ENCODE data around the gene TAF3. TPM values are rescaled to one million over a fixed set of nuclear protein-coding genes. Genes with fewer than 3 reads are reported as not detected.

Gene TAF3
- total RNA-seq, 1 experiment from 2014 or later, result 5.5 TPM

DNA sequence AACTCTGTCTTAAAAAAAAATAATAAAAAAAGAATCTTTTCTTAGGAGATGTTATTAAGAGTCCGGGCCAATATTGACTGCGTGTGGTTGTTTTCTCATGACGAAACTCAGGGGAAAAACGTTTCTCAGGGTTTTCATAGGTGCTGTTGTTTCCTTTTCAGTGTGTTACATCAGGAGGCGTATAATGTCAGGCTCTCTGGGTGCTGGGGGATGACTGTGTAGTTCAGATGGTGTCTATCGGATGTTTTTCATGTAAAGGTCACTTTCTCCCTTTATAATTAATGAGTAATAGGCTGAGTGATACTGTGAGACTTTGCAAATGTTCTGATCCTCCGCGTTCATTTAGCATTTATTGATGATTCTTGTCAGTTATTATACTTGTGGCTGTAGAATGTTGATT, 84.1 kb downstream of the TAF3 start:
- no peak for ATAC-seq
- Histone ChIP-seq H3K9me3 (ENCODE audit: control insufficient read depth, insufficient read depth, low read depth, low read length) (no peaks in the 10 kb centered on the region), H3K27me3 (ENCODE audit: control insufficient read depth, insufficient read depth, low read length) (no peaks in the 10 kb centered on the region), H3K4me3 (ENCODE audit: low read depth in 2 of 2, low read length in 2 of 2) (no peak overlapping the region), H3K27ac (ENCODE audit: low read length) (no peak overlapping the region), H3K36me3 (ENCODE audit: control insufficient read depth, insufficient read depth, low read length) (no peaks in the 10 kb centered on the region), H3K4me1 (ENCODE audit: control insufficient read depth, insufficient read depth, low read length) (no peaks in the 10 kb centered on the region)
- DNase-seq (ENCODE audit: low read depth, low spot score), result no peak
- no TSS peak for BruUV-seq (replicated peaks)
- ChIA-PET POLR2A (no interaction called here), CTCF (no interaction called here)
- TF ChIP-seq TCF7L2 (IDR thresholded peaks at IDR 0.05; ENCODE audit: low read depth, low read length) (no peak), POLR2AphosphoS5 (IDR thresholded peaks at IDR 0.05; ENCODE audit: low read depth, low read length) (no peak), SIN3A (IDR thresholded peaks at IDR 0.05; ENCODE audit: borderline replicate concordance, insufficient read depth, low read depth, low read length) (no peak)
- TF ChIP-seq, protein P1, sequence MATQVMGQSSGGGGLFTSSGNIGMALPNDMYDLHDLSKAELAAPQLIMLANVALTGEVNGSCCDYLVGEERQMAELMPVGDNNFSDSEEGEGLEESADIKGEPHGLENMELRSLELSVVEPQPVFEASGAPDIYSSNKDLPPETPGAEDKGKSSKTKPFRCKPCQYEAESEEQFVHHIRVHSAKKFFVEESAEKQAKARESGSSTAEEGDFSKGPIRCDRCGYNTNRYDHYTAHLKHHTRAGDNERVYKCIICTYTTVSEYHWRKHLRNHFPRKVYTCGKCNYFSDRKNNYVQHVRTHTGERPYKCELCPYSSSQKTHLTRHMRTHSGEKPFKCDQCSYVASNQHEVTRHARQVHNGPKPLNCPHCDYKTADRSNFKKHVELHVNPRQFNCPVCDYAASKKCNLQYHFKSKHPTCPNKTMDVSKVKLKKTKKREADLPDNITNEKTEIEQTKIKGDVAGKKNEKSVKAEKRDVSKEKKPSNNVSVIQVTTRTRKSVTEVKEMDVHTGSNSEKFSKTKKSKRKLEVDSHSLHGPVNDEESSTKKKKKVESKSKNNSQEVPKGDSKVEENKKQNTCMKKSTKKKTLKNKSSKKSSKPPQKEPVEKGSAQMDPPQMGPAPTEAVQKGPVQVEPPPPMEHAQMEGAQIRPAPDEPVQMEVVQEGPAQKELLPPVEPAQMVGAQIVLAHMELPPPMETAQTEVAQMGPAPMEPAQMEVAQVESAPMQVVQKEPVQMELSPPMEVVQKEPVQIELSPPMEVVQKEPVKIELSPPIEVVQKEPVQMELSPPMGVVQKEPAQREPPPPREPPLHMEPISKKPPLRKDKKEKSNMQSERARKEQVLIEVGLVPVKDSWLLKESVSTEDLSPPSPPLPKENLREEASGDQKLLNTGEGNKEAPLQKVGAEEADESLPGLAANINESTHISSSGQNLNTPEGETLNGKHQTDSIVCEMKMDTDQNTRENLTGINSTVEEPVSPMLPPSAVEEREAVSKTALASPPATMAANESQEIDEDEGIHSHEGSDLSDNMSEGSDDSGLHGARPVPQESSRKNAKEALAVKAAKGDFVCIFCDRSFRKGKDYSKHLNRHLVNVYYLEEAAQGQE (IDR thresholded peaks at IDR 0.05; ENCODE audit: insufficient read depth in 1 of 2, low read depth in 2 of 2, low read length in 1 of 2), result no peak
- TF ChIP-seq, protein P2, sequence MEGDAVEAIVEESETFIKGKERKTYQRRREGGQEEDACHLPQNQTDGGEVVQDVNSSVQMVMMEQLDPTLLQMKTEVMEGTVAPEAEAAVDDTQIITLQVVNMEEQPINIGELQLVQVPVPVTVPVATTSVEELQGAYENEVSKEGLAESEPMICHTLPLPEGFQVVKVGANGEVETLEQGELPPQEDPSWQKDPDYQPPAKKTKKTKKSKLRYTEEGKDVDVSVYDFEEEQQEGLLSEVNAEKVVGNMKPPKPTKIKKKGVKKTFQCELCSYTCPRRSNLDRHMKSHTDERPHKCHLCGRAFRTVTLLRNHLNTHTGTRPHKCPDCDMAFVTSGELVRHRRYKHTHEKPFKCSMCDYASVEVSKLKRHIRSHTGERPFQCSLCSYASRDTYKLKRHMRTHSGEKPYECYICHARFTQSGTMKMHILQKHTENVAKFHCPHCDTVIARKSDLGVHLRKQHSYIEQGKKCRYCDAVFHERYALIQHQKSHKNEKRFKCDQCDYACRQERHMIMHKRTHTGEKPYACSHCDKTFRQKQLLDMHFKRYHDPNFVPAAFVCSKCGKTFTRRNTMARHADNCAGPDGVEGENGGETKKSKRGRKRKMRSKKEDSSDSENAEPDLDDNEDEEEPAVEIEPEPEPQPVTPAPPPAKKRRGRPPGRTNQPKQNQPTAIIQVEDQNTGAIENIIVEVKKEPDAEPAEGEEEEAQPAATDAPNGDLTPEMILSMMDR (IDR thresholded peaks at IDR 0.05), result no peak
- in situ Hi-C loops (cut with HindIII; ENCODE audit: low pct_unique_long_range_greater_than_20kb, low sequenced_read_pairs), result no loop called here
- intact Hi-C loops (cut with micrococcal nuclease; ENCODE audit: unreplicated experiment), result no loop called here

DNA sequence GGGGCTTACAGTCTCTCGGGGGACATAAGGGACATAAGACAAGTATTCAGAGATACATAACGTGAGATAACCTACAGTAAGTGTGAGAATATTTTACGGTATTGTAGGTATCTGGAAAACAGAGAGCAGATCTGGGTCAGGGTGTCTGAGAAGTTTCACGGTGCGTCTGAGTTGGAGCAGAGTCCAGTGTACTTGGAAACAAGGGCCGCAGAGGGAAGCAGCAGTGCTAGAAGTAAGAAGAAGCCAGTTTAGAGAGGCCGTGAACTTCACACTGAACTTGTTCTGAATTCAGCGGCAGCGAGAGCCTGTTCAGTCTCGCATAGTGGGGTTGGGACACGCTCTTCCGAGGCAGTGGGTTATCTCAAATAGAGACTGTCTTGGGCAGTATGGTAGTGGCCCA, 85.5 kb downstream of the TAF3 start:
- Histone ChIP-seq H3K27me3 (ENCODE audit: control insufficient read depth, insufficient read depth, low read length) (no peaks in the 10 kb centered on the region), H3K9me3 (ENCODE audit: control insufficient read depth, insufficient read depth, low read depth, low read length) (no peaks in the 10 kb centered on the region), H3K27ac (ENCODE audit: low read length) (no peak overlapping the region), H3K36me3 (ENCODE audit: control insufficient read depth, insufficient read depth, low read length) (no peaks in the 10 kb centered on the region), H3K4me3 (ENCODE audit: low read depth in 2 of 2, low read length in 2 of 2) (no peak overlapping the region), H3K4me1 (ENCODE audit: control insufficient read depth, insufficient read depth, low read length) (no peaks in the 10 kb centered on the region)
- CTCF ChIA-PET, result no interaction called here
- intact Hi-C loops (cut with micrococcal nuclease; ENCODE audit: unreplicated experiment), result no loop called here
- in situ Hi-C loops (cut with HindIII; ENCODE audit: low pct_unique_long_range_greater_than_20kb, low sequenced_read_pairs), result no loop called here
- TF ChIP-seq SIN3A (IDR thresholded peaks at IDR 0.05; ENCODE audit: borderline replicate concordance, insufficient read depth, low read depth, low read length), result no peak
- TF ChIP-seq, protein P1 (IDR thresholded peaks at IDR 0.05; ENCODE audit: insufficient read depth in 1 of 2, low read depth in 2 of 2, low read length in 1 of 2), result no peak
- TF ChIP-seq, protein P2 (IDR thresholded peaks at IDR 0.05), result no peak
- no peak for TF ChIP-seq TCF7L2 (IDR thresholded peaks at IDR 0.05; ENCODE audit: low read depth, low read length)
- TF ChIP-seq POLR2AphosphoS5 (IDR thresholded peaks at IDR 0.05; ENCODE audit: low read depth, low read length), result no peak
- no peak for ATAC-seq
- POLR2A ChIA-PET, result no interaction called here
- DNase-seq (ENCODE audit: low read depth, low spot score), result no peak
- BruUV-seq (replicated peaks), result no TSS peak

Measured in Panc1 (cell line).